ENCODE measurements around the gene GNPDA1.

The GNPDA1 gene

DNA sequence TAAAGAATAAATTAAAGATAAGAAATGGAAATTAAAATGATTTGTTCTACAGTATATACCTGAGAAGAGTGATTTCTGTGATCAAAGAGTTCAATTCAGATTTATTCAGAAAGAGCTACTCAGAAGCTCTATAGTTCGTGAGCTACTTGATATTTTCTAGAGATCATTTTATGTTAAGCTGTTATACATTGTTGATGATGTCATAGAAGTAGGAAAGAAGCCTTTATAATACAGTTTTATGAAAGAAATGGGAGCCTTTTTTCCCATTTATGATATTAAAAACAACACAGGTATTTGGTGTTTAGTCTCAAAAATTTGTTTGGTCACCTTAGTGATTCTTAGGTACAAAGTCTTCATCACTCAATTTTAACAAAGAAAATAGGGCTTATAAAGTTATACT, 23.1 kb downstream of the GNPDA1 start:
- Histone ChIP-seq H3K36me3 (ENCODE audit: insufficient read depth) (no peaks in the 10 kb centered on the region), H3K4me1 (ENCODE audit: low read depth, poor library complexity, severe bottlenecking) (peaks cover 8% of the 10 kb centered on the region), H4K20me1 (ENCODE audit: insufficient read depth) (no peaks in the 10 kb centered on the region), H3K9ac (no peak overlapping the region), H3K4me3 (IDR thresholded peaks at IDR 0.05; ENCODE audit: insufficient read depth, low read depth, low read length) (no peak overlapping the region), H2AFZ (ENCODE audit: low read depth) (no peak overlapping the region), H3K4me2 (no peak overlapping the region), H3K27me3 (ENCODE audit: insufficient read depth, low read depth) (no peaks in the 10 kb centered on the region), H3K27ac (no peak overlapping the region), H3K79me2 (ENCODE audit: insufficient read depth, low read depth) (no peaks in the 10 kb centered on the region)
- TF ChIP-seq, protein P1, sequence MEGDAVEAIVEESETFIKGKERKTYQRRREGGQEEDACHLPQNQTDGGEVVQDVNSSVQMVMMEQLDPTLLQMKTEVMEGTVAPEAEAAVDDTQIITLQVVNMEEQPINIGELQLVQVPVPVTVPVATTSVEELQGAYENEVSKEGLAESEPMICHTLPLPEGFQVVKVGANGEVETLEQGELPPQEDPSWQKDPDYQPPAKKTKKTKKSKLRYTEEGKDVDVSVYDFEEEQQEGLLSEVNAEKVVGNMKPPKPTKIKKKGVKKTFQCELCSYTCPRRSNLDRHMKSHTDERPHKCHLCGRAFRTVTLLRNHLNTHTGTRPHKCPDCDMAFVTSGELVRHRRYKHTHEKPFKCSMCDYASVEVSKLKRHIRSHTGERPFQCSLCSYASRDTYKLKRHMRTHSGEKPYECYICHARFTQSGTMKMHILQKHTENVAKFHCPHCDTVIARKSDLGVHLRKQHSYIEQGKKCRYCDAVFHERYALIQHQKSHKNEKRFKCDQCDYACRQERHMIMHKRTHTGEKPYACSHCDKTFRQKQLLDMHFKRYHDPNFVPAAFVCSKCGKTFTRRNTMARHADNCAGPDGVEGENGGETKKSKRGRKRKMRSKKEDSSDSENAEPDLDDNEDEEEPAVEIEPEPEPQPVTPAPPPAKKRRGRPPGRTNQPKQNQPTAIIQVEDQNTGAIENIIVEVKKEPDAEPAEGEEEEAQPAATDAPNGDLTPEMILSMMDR (conservative IDR thresholded peaks at IDR 0.05; ENCODE audit: low read depth, low read length): no peak

DNA sequence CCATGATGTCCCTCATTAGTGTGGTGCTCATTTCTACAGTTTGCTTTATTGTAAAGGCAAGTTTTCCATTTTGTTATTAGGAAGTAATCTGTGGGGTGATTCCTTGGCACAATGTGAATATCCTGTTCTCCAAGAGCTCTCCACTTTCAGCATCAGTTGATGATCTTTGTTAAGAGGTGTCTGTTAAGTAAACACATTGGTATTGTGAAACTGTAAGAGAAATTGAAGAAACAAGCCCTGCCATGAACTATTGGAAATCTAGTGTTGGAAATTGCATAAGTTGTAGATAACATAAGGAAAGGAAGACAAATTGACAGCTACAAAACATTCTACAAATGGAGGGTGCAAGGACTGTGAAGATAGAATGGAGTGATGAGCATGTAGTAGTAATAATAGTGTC, 26.8 kb downstream of the GNPDA1 start:
- no peak overlapping the region for H3K27ac ChIP-seq
- no peaks in the 10 kb centered on the region for H3K79me2 ChIP-seq (ENCODE audit: insufficient read depth, low read depth)
- H3K9ac ChIP-seq: no peak overlapping the region
- H2AFZ ChIP-seq (ENCODE audit: low read depth): no peak overlapping the region
- H3K36me3 ChIP-seq (ENCODE audit: insufficient read depth): no peaks in the 10 kb centered on the region
- no peaks in the 10 kb centered on the region for H4K20me1 ChIP-seq (ENCODE audit: insufficient read depth)
- H3K4me3 ChIP-seq (IDR thresholded peaks at IDR 0.05; ENCODE audit: insufficient read depth, low read depth, low read length): no peak overlapping the region
- TF ChIP-seq, protein P1 (conservative IDR thresholded peaks at IDR 0.05; ENCODE audit: low read depth, low read length): no peak
- no peak overlapping the region for H3K4me2 ChIP-seq
- H3K27me3 ChIP-seq (ENCODE audit: insufficient read depth, low read depth): no peaks in the 10 kb centered on the region
- peaks cover 2% of the 10 kb centered on the region for H3K4me1 ChIP-seq (ENCODE audit: low read depth, poor library complexity, severe bottlenecking)

DNA sequence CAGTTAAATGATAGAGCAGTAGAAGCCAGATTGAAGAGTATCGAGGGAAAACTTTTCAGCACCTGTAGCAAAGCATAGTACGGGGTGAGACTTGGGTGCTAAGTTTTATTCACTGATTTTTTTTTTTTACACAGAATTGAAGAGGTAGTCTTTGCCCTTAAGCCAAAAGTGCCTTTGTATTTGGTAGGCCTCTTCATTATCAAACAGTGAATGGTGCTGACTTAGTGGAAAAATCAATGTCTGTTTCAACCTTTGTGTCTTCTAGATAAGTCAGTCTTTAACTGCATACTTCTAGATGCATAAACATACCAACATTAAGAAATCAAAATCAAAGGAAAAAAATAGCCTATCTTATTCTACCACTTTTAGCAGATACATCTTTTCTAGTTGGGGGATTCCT, 30.2 kb downstream of the GNPDA1 start:
- Histone ChIP-seq H2AFZ (ENCODE audit: low read depth) (no peak overlapping the region), H3K79me2 (ENCODE audit: insufficient read depth, low read depth) (no peaks in the 10 kb centered on the region), H3K9ac (no peak overlapping the region), H3K4me1 (ENCODE audit: low read depth, poor library complexity, severe bottlenecking) (peaks cover 2% of the 10 kb centered on the region), H3K27me3 (ENCODE audit: insufficient read depth, low read depth) (no peaks in the 10 kb centered on the region), H3K27ac (no peak overlapping the region), H3K36me3 (ENCODE audit: insufficient read depth) (no peaks in the 10 kb centered on the region), H3K4me2 (no peak overlapping the region), H4K20me1 (ENCODE audit: insufficient read depth) (no peaks in the 10 kb centered on the region), H3K4me3 (IDR thresholded peaks at IDR 0.05; ENCODE audit: insufficient read depth, low read depth, low read length) (no peak overlapping the region)
- TF ChIP-seq, protein P1 (conservative IDR thresholded peaks at IDR 0.05; ENCODE audit: low read depth, low read length): no peak

DNA sequence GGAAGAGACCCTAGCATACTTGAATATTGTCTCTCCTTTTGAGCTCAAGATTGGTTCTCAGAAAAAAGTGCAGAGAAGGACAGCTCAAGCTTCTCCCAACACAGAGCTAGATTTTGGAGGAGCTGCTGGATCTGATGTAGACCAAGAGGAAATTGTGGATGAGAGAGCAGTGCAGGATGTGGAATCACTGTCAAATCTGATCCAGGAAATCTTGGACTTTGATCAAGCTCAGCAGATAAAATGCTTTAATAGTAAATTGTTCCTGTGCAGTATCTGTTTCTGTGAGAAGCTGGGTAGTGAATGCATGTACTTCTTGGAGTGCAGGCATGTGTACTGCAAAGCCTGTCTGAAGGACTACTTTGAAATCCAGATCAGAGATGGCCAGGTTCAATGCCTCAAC, 34.4 kb downstream of the GNPDA1 start:
- Histone ChIP-seq H3K36me3 (ENCODE audit: insufficient read depth) (no peaks in the 10 kb centered on the region), H4K20me1 (ENCODE audit: insufficient read depth) (no peaks in the 10 kb centered on the region), H3K27ac (no peak overlapping the region), H3K79me2 (ENCODE audit: insufficient read depth, low read depth) (no peaks in the 10 kb centered on the region), H3K9ac (no peak overlapping the region), H3K4me1 (ENCODE audit: low read depth, poor library complexity, severe bottlenecking) (peaks cover 2% of the 10 kb centered on the region), H3K27me3 (ENCODE audit: insufficient read depth, low read depth) (no peaks in the 10 kb centered on the region), H3K4me2 (no peak overlapping the region), H3K4me3 (IDR thresholded peaks at IDR 0.05; ENCODE audit: insufficient read depth, low read depth, low read length) (no peak overlapping the region), H2AFZ (ENCODE audit: low read depth) (no peak overlapping the region)
- TF ChIP-seq, protein P1 (conservative IDR thresholded peaks at IDR 0.05; ENCODE audit: low read depth, low read length): no peak
